NB4 (cell line): ENCODE measurements around the gene DTNA.

ENCODE experiments used
- DNase-seq: peaks from one replicate; pipeline ENCODE4 v3.0.0; 2010; ENCODE audit warnings: low read depth
- H3K4me3 ChIP-seq: one replicate; pipeline ENCODE4 v1.5.1; 2011; ENCODE audit warnings: mild to moderate bottlenecking, low read depth, low read length, moderate library complexity
- CTCF ChIP-seq: IDR thresholded peaks from one replicate; pipeline ENCODE4 v1.5.1; 2012; ENCODE audit warnings: low read depth, low read length
- MAX ChIP-seq: IDR thresholded peaks from 2 replicates; pipeline ENCODE4 v1.6.1; 2011; ENCODE audit warnings: low read depth, low read length
- MYC ChIP-seq: IDR thresholded peaks from 2 replicates; pipeline ENCODE4 v1.6.1; 2011; ENCODE audit warnings: low read depth, low read length
- POLR2A ChIP-seq: IDR thresholded peaks from 2 replicates; pipeline ENCODE4 v1.6.1; 2011; ENCODE audit warnings: mild to moderate bottlenecking; ENCODE audit not compliant: insufficient read length; ENCODE audit errors: extremely low read depth

Gene DTNA

GRCh38 chr18:34789768-34790344 lies 79.8 kb downstream of the DTNA start:
- DNase-seq, result no peak
- H3K4me3 ChIP-seq, result no peak overlapping the region
- TF ChIP-seq MYC (no peak), POLR2A (no peak), CTCF (no peak), MAX (no peak)

- H3K4me3 ChIP-seq, result no peak overlapping the region
- no peak for TF ChIP-seq MYC
- TF ChIP-seq MAX, result no peak
- no peak for TF ChIP-seq POLR2A
- no peak for TF ChIP-seq CTCF
- DNase-seq, result no peak
These were observed 84.2 kb downstream of the DTNA start for GRCh38 chr18:34794348-34794747.

GRCh38 chr18:34795070-34795732 lies 85.1 kb downstream of the DTNA start:
- no peak for TF ChIP-seq CTCF
- TF ChIP-seq POLR2A, result no peak
- TF ChIP-seq MYC, result no peak
- no peak for TF ChIP-seq MAX
- DNase-seq, result no peak
- H3K4me3 ChIP-seq, result no peak overlapping the region

GRCh38 chr18:34796035-34796657 lies 86.0 kb downstream of the DTNA start:
- TF ChIP-seq CTCF (no peak), MAX (no peak), MYC (no peak), POLR2A (no peak)
- H3K4me3 ChIP-seq, result no peak overlapping the region
- DNase-seq, result no peak

- DNase-seq, result no peak
- no peak overlapping the region for H3K4me3 ChIP-seq
- no peak for TF ChIP-seq MAX
- TF ChIP-seq POLR2A, result no peak
- no peak for TF ChIP-seq CTCF
- TF ChIP-seq MYC, result no peak
These were observed 89.2 kb downstream of the DTNA start for GRCh38 chr18:34799291-34799690.
